IMR-90 (cell line): ENCODE measurements around the gene CLDN11. TPM values are rescaled to one million over a fixed set of nuclear protein-coding genes. Genes with fewer than 3 reads are reported as not detected.
A peak's percentile ranks its signal among the peaks of the same experiment; 100 is the strongest.

Source experiments
- ATAC-seq: fragments of 200-7000 bp; cut with Tn5 transposase; 2 replicates; pipeline ENCODE4 v1.9.1; 2020; ENCODE audit warnings: low read depth, mild to moderate bottlenecking, moderate library complexity
- BruUV-seq: library from RNA; stranded (reverse); fragments of 400-500 nt; replicated peaks from 2 replicates; lab custom pipeline; 2021; lab: Mats Ljungman, UMichigan
- CTCF ChIA-PET: fragments of 300-600 bp; formaldehyde crosslinking; extraction: SDS; loops from one replicate; lab custom pipeline; 2021; ENCODE audit warnings: antibody characterized with exemption; lab: Yijun Ruan, JAX
- POLR2A ChIA-PET: fragments of 300-600 bp; sonication (Branson Sonifier 250); formaldehyde crosslinking; loops from one replicate; lab custom pipeline; 2022; ENCODE audit warnings: antibody characterized with exemption; ENCODE audit not compliant: unreplicated experiment; lab: Charles Lee
- DNase-seq: peaks from one replicate; pipeline ENCODE4 v3.0.0; 2013
- H2AFZ ChIP-seq: replicated peaks from 2 replicates; pipeline ENCODE3; 2013; ENCODE audit warnings: low read length, mild to moderate bottlenecking; ENCODE audit not compliant: poor library complexity
- H2AK5ac ChIP-seq: 2 replicates; pipeline ENCODE4 v1.6.1; 2013; ENCODE audit warnings: low read depth, low read length, inconsistent platforms
- H2AK9ac ChIP-seq: replicated peaks from 2 replicates; pipeline ENCODE3; 2013; ENCODE audit warnings: mild to moderate bottlenecking, low read depth, low read length, moderate library complexity; ENCODE audit not compliant: poor library complexity
- H2BK120ac ChIP-seq: 2 replicates; pipeline ENCODE4 v1.6.1; 2013; ENCODE audit warnings: low read depth, low read length, inconsistent platforms
- H2BK15ac ChIP-seq: 3 replicates; pipeline ENCODE4 v1.6.1; 2013; ENCODE audit warnings: low read depth, low read length, inconsistent platforms
- H2BK20ac ChIP-seq: 2 replicates; pipeline ENCODE4 v1.6.1; 2013; ENCODE audit warnings: low read depth, mild to moderate bottlenecking, inconsistent platforms, low read length, moderate library complexity
- H2BK5ac ChIP-seq: 2 replicates; pipeline ENCODE4 v1.6.1; 2013; ENCODE audit warnings: mild to moderate bottlenecking, low read depth, low read length, inconsistent platforms; ENCODE audit not compliant: poor library complexity, severe bottlenecking
- H3K14ac ChIP-seq: replicated peaks from 2 replicates; pipeline ENCODE4 v1.6.1; 2013; ENCODE audit warnings: low read depth, low read length, inconsistent platforms
- H3K18ac ChIP-seq: 2 replicates; pipeline ENCODE4 v1.6.1; 2013; ENCODE audit warnings: low read depth, low read length, control low read depth
- H3K23ac ChIP-seq: 2 replicates; pipeline ENCODE4 v1.6.1; 2013; ENCODE audit warnings: low read depth, low read length, inconsistent platforms
- H3K27ac ChIP-seq: 2 replicates; pipeline ENCODE4 v1.5.1; 2013; ENCODE audit warnings: mild to moderate bottlenecking, control low read depth, low read length; ENCODE audit not compliant: insufficient read depth
- H3K27me3 ChIP-seq: 2 replicates; pipeline ENCODE4 v1.6.1; 2013; ENCODE audit warnings: low read length; ENCODE audit not compliant: control insufficient read depth, insufficient read depth
- H3K36me3 ChIP-seq: 2 replicates; pipeline ENCODE4 v1.6.1; 2013; ENCODE audit warnings: low read length, mixed read lengths; ENCODE audit not compliant: control insufficient read depth, insufficient read depth
- H3K4ac ChIP-seq: 2 replicates; pipeline ENCODE4 v1.6.1; 2013; ENCODE audit warnings: low read depth, low read length, inconsistent platforms
- H3K4me1 ChIP-seq: 2 replicates; pipeline ENCODE4 v1.6.1; 2013; ENCODE audit warnings: low read length, mixed read lengths; ENCODE audit not compliant: control insufficient read depth, insufficient read depth
- H3K4me2 ChIP-seq: 2 replicates; pipeline ENCODE4 v1.6.1; 2013; ENCODE audit warnings: low read depth, mild to moderate bottlenecking, control low read depth, low read length, moderate library complexity
- H3K4me3 ChIP-seq: 2 replicates; pipeline ENCODE4 v1.5.1; 2013; ENCODE audit warnings: low read depth, mild to moderate bottlenecking, control low read depth, low read length, moderate library complexity; ENCODE audit not compliant: insufficient read depth
- H3K56ac ChIP-seq: 2 replicates; pipeline ENCODE4 v1.6.1; 2013; ENCODE audit warnings: low read length, inconsistent platforms; ENCODE audit not compliant: insufficient read depth; ENCODE audit errors: extremely low read depth
- H3K79me1 ChIP-seq, 2 experiments: 2 replicates each; pipeline ENCODE4 v1.6.1; 2013; ENCODE audit warnings: low read length in 2 of 2, inconsistent platforms in 1 of 2, low read depth in 1 of 2
- H3K9ac ChIP-seq: 2 replicates; pipeline ENCODE4 v1.6.1; 2013; ENCODE audit warnings: low read depth, low read length, control low read depth
- H3K9me1 ChIP-seq: 2 replicates; pipeline ENCODE4 v1.6.1; 2013; ENCODE audit warnings: low read length, inconsistent platforms; ENCODE audit not compliant: insufficient read depth
- H3K9me3 ChIP-seq: 2 replicates; pipeline ENCODE4 v1.6.1; 2013; ENCODE audit warnings: low read length; ENCODE audit not compliant: control insufficient read depth, insufficient read depth
- H4K20me1 ChIP-seq: 2 replicates; pipeline ENCODE4 v1.6.1; 2013; ENCODE audit warnings: low read length, inconsistent platforms; ENCODE audit not compliant: insufficient read depth
- H4K5ac ChIP-seq: 2 replicates; pipeline ENCODE4 v1.6.1; 2013; ENCODE audit warnings: mild to moderate bottlenecking, low read depth, low read length, control low read depth
- H4K8ac ChIP-seq, 2 experiments: 2 replicates each; pipeline ENCODE4 v1.6.1; 2013; ENCODE audit warnings: low read depth in 2 of 2, low read length in 2 of 2, control low read depth in 1 of 2, inconsistent platforms in 1 of 2
- H4K91ac ChIP-seq: 2 replicates; pipeline ENCODE4 v1.6.1; 2013; ENCODE audit warnings: low read depth, low read length, inconsistent platforms; ENCODE audit not compliant: insufficient read depth
- BHLHE40 ChIP-seq: fragments of 150-350 bp; IDR thresholded peaks from 2 replicates; pipeline ENCODE4 v1.6.1; 2016; ENCODE audit warnings: mild to moderate bottlenecking, low read depth, low read length
- CEBPB ChIP-seq: IDR thresholded peaks from 2 replicates; pipeline ENCODE4 v1.6.1; 2012; ENCODE audit warnings: low read depth, low read length, improper control_type of control experiment
- CHD1 ChIP-seq: IDR thresholded peaks from 2 replicates; pipeline ENCODE4 v1.6.1; 2012; ENCODE audit warnings: low read depth, low read length, improper control_type of control experiment
- MAZ ChIP-seq: IDR thresholded peaks from 2 replicates; pipeline ENCODE4 v1.6.1; 2012; ENCODE audit warnings: low read depth, mild to moderate bottlenecking, low read length, improper control_type of control experiment, moderate library complexity, borderline replicate concordance
- MXI1 ChIP-seq: IDR thresholded peaks from 2 replicates; pipeline ENCODE4 v1.6.1; 2012; ENCODE audit warnings: low read depth, mild to moderate bottlenecking, low read length, moderate library complexity, borderline replicate concordance
- POLR2A ChIP-seq: IDR thresholded peaks from 2 replicates; pipeline ENCODE4 v1.6.1; 2012; ENCODE audit warnings: mild to moderate bottlenecking, low read depth, low read length
- RAD21 ChIP-seq: IDR thresholded peaks from 2 replicates; pipeline ENCODE4 v1.6.1; 2012; ENCODE audit warnings: low read length, improper control_type of control experiment
- RCOR1 ChIP-seq: IDR thresholded peaks from 2 replicates; pipeline ENCODE4 v1.6.1; 2012; ENCODE audit warnings: mild to moderate bottlenecking, low read length, improper control_type of control experiment; ENCODE audit not compliant: insufficient replicate concordance
- RFX5 ChIP-seq: IDR thresholded peaks from 2 replicates; pipeline ENCODE4 v1.8.0; 2012; ENCODE audit warnings: low read depth, mild to moderate bottlenecking, low read length, moderate library complexity
- WGBS, 2 experiments: methylation state at CpG; one replicate each; pipeline versions ENCODE4 v1.1.5 to v1.1.7; 2013; ENCODE audit warnings: missing lambda C conversion rate in 2 of 2; ENCODE audit not compliant: insufficient read length in 1 of 2; ENCODE audit errors: extremely low coverage in 2 of 2; 5-methylcytosine and 5-hydroxymethylcytosine counted together
- dilution Hi-C: fragments of 300-500 bp; cut with HindIII; formaldehyde crosslinking; loops from one replicate; pipeline ENCODE4 v1.14.3; 2018; ENCODE audit warnings: low sequenced_read_pairs; ENCODE audit not compliant: unreplicated experiment
- in situ Hi-C: fragments of 300-500 bp; cut with MboI; formaldehyde crosslinking; loops from 3 replicates; pipeline ENCODE4 v1.14.3; 2019; ENCODE audit warnings: low sequenced_read_pairs, inconsistent platforms, mixed read lengths
- intact Hi-C: fragments of 100-400 bp; cut with micrococcal nuclease; formaldehyde crosslinking; loops from 2 replicates; pipeline ENCODE4 v1.10.0; 2022
- polyA plus RNA-seq, 3 experiments: library from polyadenylated mRNA; depleted of rRNA; stranded (reverse); fragments of >200 nt; gene quantifications; 2 replicates each; pipeline ENCODE4 v1.2.3, GENCODE V29; 2012; ENCODE audit warnings: low replicate concordance in 1 of 3
- total RNA-seq: library from RNA; depleted of rRNA; stranded (reverse); fragments of >200 nt; gene quantifications from 2 replicates; pipeline ENCODE4 v1.2.3, GENCODE V29; 2012
- TF ChIP-seq, protein P1 (sequence below): fragments of 150-350 bp; IDR thresholded peaks from 2 replicates; pipeline ENCODE4 v1.6.1; 2016; ENCODE audit warnings: low read depth, mild to moderate bottlenecking, low read length, moderate library complexity, borderline replicate concordance
- TF ChIP-seq, protein P2 (sequence below): conservative IDR thresholded peaks from 2 replicates; pipeline ENCODE4 v1.5.1; 2012; ENCODE audit warnings: mild to moderate bottlenecking, low read depth, low read length, improper control_type of control experiment
- TF ChIP-seq, protein P3 (sequence below): fragments of 150-350 bp; IDR thresholded peaks from 2 replicates; pipeline ENCODE4 v1.6.1; 2017; ENCODE audit warnings: mild to moderate bottlenecking, antibody characterized with exemption, low read length, low read depth

Gene CLDN11
- total and polyA plus RNA-seq, 2 of the 4 experiments (the other 2 are of a cell fraction), result 245 to 318 TPM

DNA sequence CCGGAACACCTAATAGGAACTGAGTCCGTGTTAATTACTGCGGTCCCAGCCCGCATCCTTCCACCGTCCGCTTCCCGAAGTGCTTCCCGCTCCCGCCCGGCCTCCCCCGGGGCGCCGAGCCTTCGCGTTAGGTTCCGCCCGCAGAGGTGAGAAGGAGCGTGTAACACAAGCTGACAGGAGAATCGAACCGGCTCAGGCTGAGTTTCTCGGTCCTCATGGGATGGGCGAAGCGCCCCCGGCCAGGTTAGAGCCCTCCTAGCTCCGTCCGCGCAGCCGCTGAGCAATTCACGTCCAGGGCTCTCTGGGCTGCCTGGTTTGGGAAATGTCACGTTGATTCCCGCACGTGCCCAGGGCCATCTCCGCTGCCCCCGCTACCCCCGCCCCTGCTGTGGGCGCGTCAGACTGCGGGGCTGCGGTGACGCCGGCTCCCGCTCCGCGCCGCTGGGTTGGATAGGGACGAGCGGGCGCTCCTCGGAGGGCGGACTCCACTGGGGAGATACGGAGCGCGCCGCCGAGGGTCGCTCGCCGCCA, 954 bp downstream of the CLDN11 start:
- Histone ChIP-seq H3K9me3 (no peaks in the 10 kb centered on the region), H3K4me2 (peak overlapping the region; percentile 88), H3K23ac (peak overlapping the region; percentile 77), H2BK20ac (peak overlapping the region; percentile 12; the same call in 1 of the 2 replicates), H3K4me3 (peak overlapping the region; percentile 85), H3K36me3 (peaks cover 22% of the 10 kb centered on the region), H2AK5ac (peak overlapping the region; percentile 78), H4K8ac (peak overlapping the region; percentile 70 to 71), H3K14ac (peak overlapping the region; percentile 48), H3K56ac (peak overlapping the region; percentile 68), H3K4ac (peak overlapping the region; percentile 86), H3K27ac (peak overlapping the region; percentile 84), H2AFZ (peak overlapping the region; percentile 88), H2BK15ac (peak overlapping the region; percentile 66; the same call in 1 of the 3 replicates), H3K4me1 (peaks cover 6% of the 10 kb centered on the region), H3K27me3 (no peaks in the 10 kb centered on the region), H3K9ac (peak overlapping the region; percentile 82), H4K91ac (peak overlapping the region; percentile 63), H3K18ac (peak overlapping the region; percentile 54; the same call in 1 of the 2 replicates), H2BK120ac (peak overlapping the region; percentile 48), H2AK9ac (peak overlapping the region; percentile 86), H2BK5ac (peak overlapping the region; percentile 29), H3K9me1 (peaks cover 8% of the 10 kb centered on the region), H4K20me1 (peaks cover 25% of the 10 kb centered on the region; the same call in 1 of the 2 replicates), H4K5ac (peak overlapping the region; percentile 10; the same call in 1 of the 2 replicates), H3K79me1 (peaks cover 18 to 53% of the 10 kb centered on the region in 2 experiments)
- in situ Hi-C loops (loop anchor here (5.0 to 10.0 kb wide), 2 partner anchors 275 to 393 kb away; no protein-coding TSS in a partner anchor), intact Hi-C loops (loop anchor here (1.0 to 5.0 kb wide), 3 partner anchors 165 to 333 kb away; no protein-coding TSS in a partner anchor), dilution Hi-C loops (no loop called here)
- ChIA-PET CTCF (interaction anchor here (1.8 kb wide), 1 partner anchor 392 kb away, joined by 8 read pairs; no protein-coding TSS in a partner anchor), POLR2A (no interaction called here)
- TF ChIP-seq, protein P1, sequence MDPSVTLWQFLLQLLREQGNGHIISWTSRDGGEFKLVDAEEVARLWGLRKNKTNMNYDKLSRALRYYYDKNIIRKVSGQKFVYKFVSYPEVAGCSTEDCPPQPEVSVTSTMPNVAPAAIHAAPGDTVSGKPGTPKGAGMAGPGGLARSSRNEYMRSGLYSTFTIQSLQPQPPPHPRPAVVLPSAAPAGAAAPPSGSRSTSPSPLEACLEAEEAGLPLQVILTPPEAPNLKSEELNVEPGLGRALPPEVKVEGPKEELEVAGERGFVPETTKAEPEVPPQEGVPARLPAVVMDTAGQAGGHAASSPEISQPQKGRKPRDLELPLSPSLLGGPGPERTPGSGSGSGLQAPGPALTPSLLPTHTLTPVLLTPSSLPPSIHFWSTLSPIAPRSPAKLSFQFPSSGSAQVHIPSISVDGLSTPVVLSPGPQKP, result no peak
- TF ChIP-seq CHD1 (no peak), POLR2A (no peak), MXI1 (peak; percentile 72; the same call in 1 of the 2 replicates), BHLHE40 (peak; percentile 95), MAZ (0 out of 2 replicates have a peak, but pooled peaks have one; percentile 39), RCOR1 (no peak), RAD21 (no peak), RFX5 (no peak), CEBPB (no peak)
- TF ChIP-seq, protein P2, sequence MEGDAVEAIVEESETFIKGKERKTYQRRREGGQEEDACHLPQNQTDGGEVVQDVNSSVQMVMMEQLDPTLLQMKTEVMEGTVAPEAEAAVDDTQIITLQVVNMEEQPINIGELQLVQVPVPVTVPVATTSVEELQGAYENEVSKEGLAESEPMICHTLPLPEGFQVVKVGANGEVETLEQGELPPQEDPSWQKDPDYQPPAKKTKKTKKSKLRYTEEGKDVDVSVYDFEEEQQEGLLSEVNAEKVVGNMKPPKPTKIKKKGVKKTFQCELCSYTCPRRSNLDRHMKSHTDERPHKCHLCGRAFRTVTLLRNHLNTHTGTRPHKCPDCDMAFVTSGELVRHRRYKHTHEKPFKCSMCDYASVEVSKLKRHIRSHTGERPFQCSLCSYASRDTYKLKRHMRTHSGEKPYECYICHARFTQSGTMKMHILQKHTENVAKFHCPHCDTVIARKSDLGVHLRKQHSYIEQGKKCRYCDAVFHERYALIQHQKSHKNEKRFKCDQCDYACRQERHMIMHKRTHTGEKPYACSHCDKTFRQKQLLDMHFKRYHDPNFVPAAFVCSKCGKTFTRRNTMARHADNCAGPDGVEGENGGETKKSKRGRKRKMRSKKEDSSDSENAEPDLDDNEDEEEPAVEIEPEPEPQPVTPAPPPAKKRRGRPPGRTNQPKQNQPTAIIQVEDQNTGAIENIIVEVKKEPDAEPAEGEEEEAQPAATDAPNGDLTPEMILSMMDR, result 0 out of 2 replicates have a peak, but pooled peaks have one; percentile 2
- TF ChIP-seq, protein P3, sequence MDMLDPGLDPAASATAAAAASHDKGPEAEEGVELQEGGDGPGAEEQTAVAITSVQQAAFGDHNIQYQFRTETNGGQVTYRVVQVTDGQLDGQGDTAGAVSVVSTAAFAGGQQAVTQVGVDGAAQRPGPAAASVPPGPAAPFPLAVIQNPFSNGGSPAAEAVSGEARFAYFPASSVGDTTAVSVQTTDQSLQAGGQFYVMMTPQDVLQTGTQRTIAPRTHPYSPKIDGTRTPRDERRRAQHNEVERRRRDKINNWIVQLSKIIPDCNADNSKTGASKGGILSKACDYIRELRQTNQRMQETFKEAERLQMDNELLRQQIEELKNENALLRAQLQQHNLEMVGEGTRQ, result peak; percentile 37
- no TSS peak for BruUV-seq
- WGBS, 2 experiments, result 8% methylated on average over 20 of the region's 58 CpGs; no CpG with 5 or more reads in 1 of the 2 experiments
- ATAC-seq, result peak; percentile 30
- DNase-seq, result peak; percentile 41
